ENCODE measurements around the gene ELOF1.
A peak's percentile ranks its signal among the peaks of the same experiment; 100 is the strongest.
"Not testable (repeated sequence)": the region's sequence is repeated elsewhere in the genome, so short reads cannot be mapped to it uniquely, and the experiment has no call there.

Gene ELOF1

DNA sequence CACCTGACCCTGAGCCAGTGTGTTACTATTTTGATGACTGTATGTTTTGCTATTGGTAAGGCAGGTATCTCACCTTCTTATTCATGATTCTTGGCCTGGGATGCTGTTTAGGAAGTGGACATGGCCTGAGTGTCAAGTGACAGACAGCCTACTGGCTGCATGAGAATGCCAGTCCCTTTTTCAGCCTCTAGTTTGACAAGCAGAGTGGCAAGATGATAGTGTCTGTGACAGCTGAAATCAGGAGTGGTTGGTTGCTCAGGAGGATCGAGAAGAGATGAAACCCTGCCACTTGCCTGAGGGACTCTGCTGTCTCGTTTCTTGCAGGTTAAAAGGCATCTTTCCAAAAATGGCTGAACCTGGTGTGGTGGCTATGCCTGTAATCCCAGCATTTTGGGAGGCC lies 7.1 kb upstream of the ELOF1 start:
- no peaks in the 10 kb centered on the region for H3K4me1 ChIP-seq (ENCODE audit: control insufficient read depth, insufficient read depth, low read length)
- no peaks in the 10 kb centered on the region for H3K27me3 ChIP-seq (ENCODE audit: control insufficient read depth, insufficient read depth, low read length)
- no peak overlapping the region for H3K4me3 ChIP-seq (ENCODE audit: low read depth, low read length)
- no peaks in the 10 kb centered on the region for H3K36me3 ChIP-seq (ENCODE audit: control insufficient read depth, insufficient read depth, low read length)
- H3K9me3 ChIP-seq (ENCODE audit: control insufficient read depth, insufficient read depth, low read depth, low read length), result no peaks in the 10 kb centered on the region
- H3K27ac ChIP-seq (ENCODE audit: low read depth, low read length), result no peak overlapping the region
- H3K9ac ChIP-seq (ENCODE audit: low read length), result no peak overlapping the region

DNA sequence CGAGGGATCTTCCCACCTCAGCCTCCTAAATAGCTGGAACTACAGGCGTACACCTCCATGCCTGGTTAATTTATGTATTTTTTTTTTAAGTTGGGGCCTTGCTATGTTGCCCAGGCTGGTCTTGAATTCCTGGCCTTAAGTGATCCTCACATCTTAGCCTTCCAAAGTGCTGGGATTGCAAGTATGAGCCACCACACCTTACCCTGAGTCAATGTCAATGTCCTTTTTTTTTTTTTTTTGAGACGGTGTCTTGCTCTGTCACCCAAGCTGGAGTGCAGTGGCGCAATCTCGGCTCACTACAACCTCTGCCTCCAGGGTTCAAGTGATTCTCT lies 6.6 kb upstream of the ELOF1 start:
- not testable (repeated sequence) for H3K27ac ChIP-seq (ENCODE audit: low read depth, low read length); H3K27me3 ChIP-seq (ENCODE audit: control insufficient read depth, insufficient read depth, low read length); H3K4me3 ChIP-seq (ENCODE audit: low read depth, low read length); H3K9me3 ChIP-seq (ENCODE audit: control insufficient read depth, insufficient read depth, low read depth, low read length); H3K4me1 ChIP-seq (ENCODE audit: control insufficient read depth, insufficient read depth, low read length); H3K36me3 ChIP-seq (ENCODE audit: control insufficient read depth, insufficient read depth, low read length); H3K9ac ChIP-seq (ENCODE audit: low read length)

DNA sequence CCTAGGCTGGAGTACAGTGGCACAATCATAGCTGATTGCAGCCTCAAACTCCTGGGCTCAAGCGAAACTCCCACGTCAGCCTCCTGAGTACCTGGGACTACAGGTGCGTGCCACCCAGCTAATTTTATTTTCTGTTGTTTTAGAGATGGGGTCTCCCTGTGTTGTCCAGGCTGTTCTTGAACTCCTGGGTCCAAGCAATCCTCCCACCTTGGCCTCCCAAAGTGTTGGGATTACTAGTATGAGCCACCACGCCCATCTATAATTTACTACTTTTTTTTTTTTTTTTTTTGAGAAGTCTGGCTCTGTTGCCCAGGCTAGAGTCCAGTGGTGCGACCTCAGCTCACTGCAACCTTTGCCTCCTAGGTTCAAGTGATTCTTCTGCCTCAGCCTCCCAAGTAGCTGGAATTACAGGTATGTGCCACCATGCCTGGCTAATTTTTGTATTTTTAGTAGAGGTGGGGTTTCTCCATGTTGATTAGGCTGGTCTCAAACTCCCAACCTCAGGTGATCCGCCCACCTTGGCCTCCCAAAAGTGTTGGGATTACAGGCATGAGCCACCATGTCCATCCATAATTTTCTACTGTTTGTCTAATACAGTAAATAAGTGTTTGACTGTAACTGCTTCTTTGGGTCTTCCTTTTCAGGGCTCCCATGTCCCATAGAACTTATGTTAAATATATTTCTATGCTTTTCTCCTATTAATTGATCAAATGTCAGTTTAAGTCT lies 5.2 kb upstream of the ELOF1 start:
- H3K27ac ChIP-seq (ENCODE audit: low read depth, low read length); H3K4me1 ChIP-seq (ENCODE audit: control insufficient read depth, insufficient read depth, low read length); H3K27me3 ChIP-seq (ENCODE audit: control insufficient read depth, insufficient read depth, low read length); H3K4me3 ChIP-seq (ENCODE audit: low read depth, low read length); H3K36me3 ChIP-seq (ENCODE audit: control insufficient read depth, insufficient read depth, low read length); H3K9ac ChIP-seq (ENCODE audit: low read length); H3K9me3 ChIP-seq (ENCODE audit: control insufficient read depth, insufficient read depth, low read depth, low read length): not testable (repeated sequence)

DNA sequence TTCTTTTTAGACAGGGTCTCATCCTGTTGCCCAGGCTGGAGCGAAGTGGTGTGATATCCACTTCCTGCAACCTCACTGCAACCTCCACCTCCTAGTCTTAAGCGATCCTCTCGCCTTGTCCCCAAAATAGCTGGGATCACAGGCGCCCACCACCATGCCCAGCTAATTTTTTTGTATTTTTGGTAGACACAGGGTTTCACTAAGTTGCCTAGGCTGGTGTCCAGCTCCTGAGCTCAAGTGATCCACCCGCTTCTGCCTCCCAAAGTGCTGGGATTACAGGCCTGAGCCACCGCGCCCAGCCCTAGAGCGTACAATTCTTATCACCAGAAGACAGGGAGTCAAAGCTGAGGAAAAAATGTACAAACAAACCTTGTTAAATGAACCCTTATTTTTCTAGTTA lies 4.5 kb upstream of the ELOF1 start:
- no peaks in the 10 kb centered on the region for H3K36me3 ChIP-seq (ENCODE audit: control insufficient read depth, insufficient read depth, low read length)
- H3K4me3 ChIP-seq (ENCODE audit: low read depth, low read length), result no peak overlapping the region
- no peaks in the 10 kb centered on the region for H3K4me1 ChIP-seq (ENCODE audit: control insufficient read depth, insufficient read depth, low read length)
- no peaks in the 10 kb centered on the region for H3K27me3 ChIP-seq (ENCODE audit: control insufficient read depth, insufficient read depth, low read length)
- H3K27ac ChIP-seq (ENCODE audit: low read depth, low read length), result no peak overlapping the region
- H3K9ac ChIP-seq (ENCODE audit: low read length), result no peak overlapping the region
- H3K9me3 ChIP-seq (ENCODE audit: control insufficient read depth, insufficient read depth, low read depth, low read length), result no peaks in the 10 kb centered on the region

DNA sequence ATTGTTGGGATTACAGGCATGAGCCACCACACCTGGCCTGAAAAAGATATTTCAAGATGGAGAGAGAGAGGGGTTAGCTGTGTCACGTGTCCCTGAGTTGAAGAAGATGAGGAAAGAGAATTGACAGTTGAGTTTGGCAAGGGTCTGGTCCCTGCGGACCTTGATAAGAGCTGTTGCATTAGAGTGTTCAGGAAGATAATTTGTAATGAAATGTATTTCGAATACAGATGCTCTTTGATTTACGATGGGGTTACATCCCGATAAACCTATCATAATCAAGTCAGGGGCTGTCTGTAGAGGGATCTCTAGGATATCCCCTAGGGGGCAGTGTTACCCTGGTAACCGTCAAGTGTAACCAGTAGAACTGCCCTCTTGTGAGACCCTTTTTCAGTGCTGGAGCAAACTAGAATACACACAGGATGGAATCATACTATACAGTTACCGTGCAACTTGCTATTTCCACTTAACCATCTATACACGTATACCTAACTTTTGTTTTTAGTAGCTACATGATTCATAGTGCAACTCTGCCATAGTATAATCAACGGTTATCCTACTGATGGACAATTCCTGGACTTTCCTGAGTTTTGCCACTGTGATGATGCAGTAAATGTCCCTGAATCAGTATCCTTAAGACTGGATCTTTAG lies 1.5 kb upstream of the ELOF1 start:
- Histone ChIP-seq H3K27me3 (ENCODE audit: control insufficient read depth, insufficient read depth, low read length) (no peaks in the 10 kb centered on the region), H3K4me1 (ENCODE audit: control insufficient read depth, insufficient read depth, low read length) (peaks cover 4% of the 10 kb centered on the region), H3K36me3 (ENCODE audit: control insufficient read depth, insufficient read depth, low read length) (peaks cover 2% of the 10 kb centered on the region; the same call in 1 of the 2 replicates), H3K9me3 (ENCODE audit: control insufficient read depth, insufficient read depth, low read depth, low read length) (no peaks in the 10 kb centered on the region), H3K27ac (ENCODE audit: low read depth, low read length) (no peak overlapping the region), H3K9ac (ENCODE audit: low read length) (no peak overlapping the region), H3K4me3 (ENCODE audit: low read depth, low read length) (peak overlapping the region; percentile 83; the same call in 1 of the 2 replicates)

DNA sequence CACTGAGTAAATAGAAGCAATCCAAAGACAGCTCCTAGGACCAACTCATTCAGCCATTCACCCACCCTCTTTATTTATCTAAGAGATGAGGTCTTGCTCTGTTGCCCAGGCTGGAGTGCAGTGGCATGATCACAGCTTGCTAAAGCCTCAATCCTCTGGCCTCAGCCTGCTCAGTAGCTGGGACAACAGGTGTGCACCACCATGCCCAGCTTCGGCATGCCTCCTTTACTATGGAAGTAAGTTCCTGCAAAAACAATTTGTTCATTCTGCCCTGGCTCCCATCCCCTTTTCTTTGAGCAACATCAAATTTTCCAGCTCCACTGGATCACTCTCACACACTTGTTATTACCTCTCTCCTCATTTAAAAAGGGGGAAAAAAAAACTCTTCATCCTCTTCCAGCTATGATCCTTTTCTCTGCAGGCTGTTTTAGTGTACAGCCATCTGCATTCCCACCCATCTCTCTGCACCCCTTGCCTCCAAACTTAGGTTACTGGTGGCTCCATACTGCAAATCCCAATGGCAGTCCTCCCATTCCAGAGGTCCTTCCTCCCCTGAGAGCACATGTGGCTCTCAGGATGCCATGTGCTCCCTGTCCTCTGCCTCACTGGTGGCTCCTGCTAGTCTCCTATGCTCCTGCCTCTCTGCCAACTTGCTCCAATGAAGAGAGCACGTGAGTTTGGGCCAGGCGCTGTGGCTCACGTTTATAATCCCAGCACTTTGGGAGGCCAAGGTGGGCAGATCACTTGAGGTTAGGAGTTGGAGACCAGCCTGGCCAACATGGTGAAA lies 2.2 kb downstream of the ELOF1 start:
- no peak overlapping the region for H3K9ac ChIP-seq (ENCODE audit: low read length)
- no peaks in the 10 kb centered on the region for H3K27me3 ChIP-seq (ENCODE audit: control insufficient read depth, insufficient read depth, low read length)
- H3K9me3 ChIP-seq (ENCODE audit: control insufficient read depth, insufficient read depth, low read depth, low read length), result no peaks in the 10 kb centered on the region
- H3K4me3 ChIP-seq (ENCODE audit: low read depth, low read length), result no peak overlapping the region
- H3K36me3 ChIP-seq (ENCODE audit: control insufficient read depth, insufficient read depth, low read length), result peaks cover 32% of the 10 kb centered on the region
- no peak overlapping the region for H3K27ac ChIP-seq (ENCODE audit: low read depth, low read length)
- peaks cover 4% of the 10 kb centered on the region for H3K4me1 ChIP-seq (ENCODE audit: control insufficient read depth, insufficient read depth, low read length)

DNA sequence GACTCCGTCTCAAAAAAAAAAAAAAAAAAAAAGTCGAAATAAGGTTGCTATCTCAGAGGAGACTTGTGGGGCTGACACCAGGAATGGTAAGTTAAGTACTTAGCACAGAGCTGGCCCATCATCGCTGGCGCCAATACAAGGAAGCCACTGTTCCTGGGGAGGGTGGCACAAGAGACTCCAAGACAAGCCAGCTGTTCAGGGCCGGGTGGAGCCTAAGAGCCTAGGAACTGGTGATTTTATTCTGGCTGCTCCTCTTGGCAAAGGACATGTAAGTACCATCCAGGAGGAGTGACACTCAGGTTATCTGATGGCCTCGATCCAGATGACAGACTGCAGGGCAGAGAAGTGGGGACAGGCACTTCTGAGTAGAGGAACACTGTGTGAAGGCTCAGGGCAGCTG lies 3.8 kb downstream of the ELOF1 start:
- Histone ChIP-seq H3K9ac (ENCODE audit: low read length) (no peak overlapping the region), H3K4me3 (ENCODE audit: low read depth, low read length) (no peak overlapping the region), H3K27me3 (ENCODE audit: control insufficient read depth, insufficient read depth, low read length) (no peaks in the 10 kb centered on the region), H3K36me3 (ENCODE audit: control insufficient read depth, insufficient read depth, low read length) (peaks cover 33% of the 10 kb centered on the region), H3K27ac (ENCODE audit: low read depth, low read length) (no peak overlapping the region), H3K9me3 (ENCODE audit: control insufficient read depth, insufficient read depth, low read depth, low read length) (no peaks in the 10 kb centered on the region), H3K4me1 (ENCODE audit: control insufficient read depth, insufficient read depth, low read length) (peaks cover 4% of the 10 kb centered on the region)

DNA sequence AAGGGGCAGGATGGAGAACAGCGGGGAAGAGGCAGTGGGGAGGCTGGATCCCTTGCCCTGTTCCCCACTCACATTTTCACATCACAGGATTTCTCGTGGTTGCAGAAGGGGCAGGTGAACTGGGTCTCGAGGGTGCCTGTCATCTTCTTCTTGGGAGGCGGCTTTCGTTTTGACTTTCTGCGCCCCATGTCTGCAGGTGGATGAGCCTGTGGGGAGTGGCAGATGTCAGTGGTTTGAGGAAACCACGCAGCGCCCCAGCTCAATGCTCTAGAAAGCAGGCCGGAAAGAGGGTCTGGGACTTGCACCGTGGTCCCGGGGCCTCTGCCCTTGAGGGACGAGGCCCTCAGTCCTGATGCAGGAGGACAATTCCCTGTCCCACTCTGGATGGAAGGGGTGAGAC lies 4.9 kb downstream of the ELOF1 start:
- Histone ChIP-seq H3K27ac (ENCODE audit: low read depth, low read length) (no peak overlapping the region), H3K9me3 (ENCODE audit: control insufficient read depth, insufficient read depth, low read depth, low read length) (no peaks in the 10 kb centered on the region), H3K27me3 (ENCODE audit: control insufficient read depth, insufficient read depth, low read length) (no peaks in the 10 kb centered on the region), H3K4me3 (ENCODE audit: low read depth, low read length) (no peak overlapping the region), H3K4me1 (ENCODE audit: control insufficient read depth, insufficient read depth, low read length) (peaks cover 4% of the 10 kb centered on the region), H3K9ac (ENCODE audit: low read length) (no peak overlapping the region), H3K36me3 (ENCODE audit: control insufficient read depth, insufficient read depth, low read length) (peaks cover 42% of the 10 kb centered on the region)

DNA sequence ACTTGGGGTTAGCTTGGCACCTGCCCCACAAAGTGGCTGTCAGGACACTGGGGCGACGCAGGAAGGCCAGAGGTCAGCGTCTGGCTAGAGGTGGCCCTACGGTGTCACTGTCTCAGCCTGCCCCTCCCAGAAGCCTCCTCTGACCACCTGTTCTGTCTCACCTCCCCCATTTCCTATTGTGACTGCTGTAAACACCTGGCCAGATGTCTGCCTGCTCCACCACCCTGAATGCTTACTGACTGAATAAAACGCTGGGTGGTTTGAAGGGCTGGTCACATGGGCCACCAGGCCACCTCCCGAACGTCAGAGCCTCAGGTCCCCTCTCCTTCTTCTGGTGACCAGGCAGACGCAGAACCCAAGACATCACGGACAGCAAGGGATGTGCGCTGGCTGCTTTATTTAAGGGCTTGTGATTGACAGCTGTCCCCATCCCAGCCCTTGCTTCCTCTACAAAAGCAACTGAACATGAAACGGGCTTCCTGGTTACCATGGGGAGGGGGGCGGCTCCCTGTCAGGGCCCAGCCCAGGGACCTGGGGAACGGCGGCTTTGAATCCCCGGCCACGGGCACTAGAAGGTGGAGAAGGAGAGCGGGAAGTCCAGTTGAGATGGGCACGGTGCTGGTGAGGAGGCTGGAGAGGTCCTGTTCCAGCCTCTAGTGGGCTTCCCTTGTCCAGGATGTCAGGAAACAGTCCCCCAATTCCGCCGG lies 6.2 kb downstream of the ELOF1 start:
- Histone ChIP-seq H3K27me3 (ENCODE audit: control insufficient read depth, insufficient read depth, low read length) (no peaks in the 10 kb centered on the region), H3K36me3 (ENCODE audit: control insufficient read depth, insufficient read depth, low read length) (peaks cover 49% of the 10 kb centered on the region), H3K9ac (ENCODE audit: low read length) (no peak overlapping the region), H3K4me1 (ENCODE audit: control insufficient read depth, insufficient read depth, low read length) (peaks cover 1% of the 10 kb centered on the region), H3K4me3 (ENCODE audit: low read depth, low read length) (no peak overlapping the region), H3K27ac (ENCODE audit: low read depth, low read length) (no peak overlapping the region), H3K9me3 (ENCODE audit: control insufficient read depth, insufficient read depth, low read depth, low read length) (no peaks in the 10 kb centered on the region)

DNA sequence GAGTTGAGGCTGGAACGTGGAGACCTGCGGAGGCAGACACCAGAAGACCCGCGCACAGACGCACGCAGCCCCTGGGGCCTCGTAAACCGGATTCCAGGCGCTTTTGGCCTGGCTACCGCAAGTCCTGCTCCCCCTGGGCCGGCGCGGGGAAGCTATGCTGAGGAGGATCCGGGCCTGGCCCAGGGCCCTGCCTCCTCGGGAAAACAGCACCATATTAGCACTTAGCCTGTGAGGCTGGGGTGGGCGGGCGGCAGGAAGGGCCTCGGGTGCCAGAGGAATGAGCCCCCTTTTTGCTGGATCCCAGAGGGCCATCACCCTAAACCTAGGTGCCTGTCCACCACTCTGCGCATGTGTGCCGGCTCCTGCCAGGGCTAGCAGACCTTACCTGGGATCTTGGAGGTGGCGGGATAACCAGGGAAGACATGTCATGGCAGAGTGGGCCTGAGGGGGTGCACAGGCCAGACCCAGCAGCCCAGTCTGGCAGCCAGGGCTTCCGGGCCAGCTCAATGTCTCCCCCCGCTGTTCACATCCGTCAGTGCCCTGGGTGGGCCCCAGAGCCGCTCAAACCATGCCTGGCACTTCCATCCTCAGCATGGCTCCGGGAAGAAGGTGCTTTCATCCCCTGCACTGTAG lies 7.3 kb downstream of the ELOF1 start:
- Histone ChIP-seq H3K4me1 (ENCODE audit: control insufficient read depth, insufficient read depth, low read length) (no peaks in the 10 kb centered on the region), H3K36me3 (ENCODE audit: control insufficient read depth, insufficient read depth, low read length) (peaks cover 54% of the 10 kb centered on the region), H3K27ac (ENCODE audit: low read depth, low read length) (no peak overlapping the region)

More for the DNA sequence above, 7.3 kb downstream of the ELOF1 start:
- H3K9ac ChIP-seq (ENCODE audit: low read length), result no peak overlapping the region
- no peaks in the 10 kb centered on the region for H3K9me3 ChIP-seq (ENCODE audit: control insufficient read depth, insufficient read depth, low read depth, low read length)
- H3K4me3 ChIP-seq (ENCODE audit: low read depth, low read length), result no peak overlapping the region
- H3K27me3 ChIP-seq (ENCODE audit: control insufficient read depth, insufficient read depth, low read length), result no peaks in the 10 kb centered on the region
